Urinary bladder (tissue), 4 donors: ENCODE results near the gene DCDC2C. TPM values are rescaled to one million over a fixed set of nuclear protein-coding genes. Genes with fewer than 3 reads are reported as not detected.

Source experiments
- DNase-seq: peaks from one replicate; pipeline ENCODE4 v3.0.0-alpha.2; 2015; ENCODE audit errors: extremely low spot score
- H3K27ac ChIP-seq: one replicate; pipeline ENCODE4 v1.5.1; 2013; ENCODE audit warnings: low read depth, mild to moderate bottlenecking, moderate library complexity
- H3K36me3 ChIP-seq: one replicate; pipeline ENCODE4 v1.6.1; 2013; ENCODE audit warnings: mild to moderate bottlenecking, moderate library complexity; ENCODE audit not compliant: insufficient read depth
- H3K4me1 ChIP-seq: one replicate; pipeline ENCODE4 v1.6.1; 2013; ENCODE audit warnings: mild to moderate bottlenecking, moderate library complexity; ENCODE audit not compliant: insufficient read depth
- H3K4me3 ChIP-seq: one replicate; pipeline ENCODE4 v1.5.1; 2013; ENCODE audit warnings: low read depth, low read length
- WGBS: extraction: QIAGEN DNeasy Blood & Tissue Kit; methylation state at CpG from one replicate; pipeline ENCODE4 v1.1.7; 2013; 5-methylcytosine and 5-hydroxymethylcytosine counted together
- polyA plus RNA-seq: library from polyadenylated mRNA; stranded (reverse); fragments of 200-250 nt; gene quantifications from one replicate; pipeline ENCODE4 v1.2.3, GENCODE V29; 2013
- total RNA-seq: library from RNA; depleted of rRNA; stranded (reverse); fragments of >200 nt; gene quantifications from one replicate; pipeline ENCODE4 v1.2.3, GENCODE V29; 2014
- donor health status: healthy with polysubstance abuse.
- donor health status: healthy.

The DCDC2C gene
- total and polyA plus RNA-seq, 2 donors, result 0.09 to 0.48 TPM

GRCh38 chr2:3839476-3839875, 136.1 kb downstream of the DCDC2C start:
- Histone ChIP-seq H3K4me1 (no peaks in the 10 kb centered on the region), H3K4me3 (no peak overlapping the region), H3K36me3 (no peaks in the 10 kb centered on the region), H3K27ac (no peak overlapping the region)
- WGBS, result 14% methylated on average over 8 of the region's 8 CpGs
- no peak for DNase-seq

GRCh38 chr2:3840611-3841155, 137.3 kb downstream of the DCDC2C start:
- Histone ChIP-seq H3K4me1 (no peaks in the 10 kb centered on the region), H3K36me3 (no peaks in the 10 kb centered on the region), H3K27ac (no peak overlapping the region), H3K4me3 (no peak overlapping the region)
- DNase-seq, result no peak
- WGBS, result 92% methylated on average over 15 of the region's 15 CpGs

GRCh38 chr2:3847397-3848052, 144.2 kb downstream of the DCDC2C start:
- 47% methylated on average over 9 of the region's 9 CpGs for WGBS
- DNase-seq, result no peak
- Histone ChIP-seq H3K27ac (no peak overlapping the region), H3K4me1 (no peaks in the 10 kb centered on the region), H3K36me3 (no peaks in the 10 kb centered on the region), H3K4me3 (no peak overlapping the region)

GRCh38 chr2:3848776-3849175, 145.4 kb downstream of the DCDC2C start:
- no peak overlapping the region for H3K27ac ChIP-seq
- no peaks in the 10 kb centered on the region for H3K36me3 ChIP-seq
- no peak for DNase-seq
- no peak overlapping the region for H3K4me3 ChIP-seq
- no peaks in the 10 kb centered on the region for H3K4me1 ChIP-seq
- WGBS, result 61% methylated on average over 9 of the region's 9 CpGs

GRCh38 chr2:3849213-3849612, 145.8 kb downstream of the DCDC2C start:
- Histone ChIP-seq H3K4me3 (no peak overlapping the region), H3K36me3 (no peaks in the 10 kb centered on the region), H3K4me1 (no peaks in the 10 kb centered on the region), H3K27ac (no peak overlapping the region)
- DNase-seq, result no peak
- 75% methylated on average over 7 of the region's 7 CpGs for WGBS

GRCh38 chr2:3857576-3857975, 154.2 kb downstream of the DCDC2C start:
- Histone ChIP-seq H3K27ac (no peak overlapping the region), H3K4me1 (no peaks in the 10 kb centered on the region), H3K36me3 (no peaks in the 10 kb centered on the region), H3K4me3 (no peak overlapping the region)
- DNase-seq, result no peak
- WGBS, result 21% methylated on average over 4 of the region's 4 CpGs

GRCh38 chr2:3864943-3865865, 161.8 kb downstream of the DCDC2C start:
- Histone ChIP-seq H3K36me3 (no peaks in the 10 kb centered on the region), H3K4me1 (no peaks in the 10 kb centered on the region), H3K4me3 (no peak overlapping the region), H3K27ac (no peak overlapping the region)
- no peak for DNase-seq
- WGBS, result 74% methylated on average over 16 of the region's 16 CpGs

GRCh38 chr2:3867469-3867868, 164.1 kb downstream of the DCDC2C start:
- 72% methylated on average over 5 of the region's 5 CpGs for WGBS
- no peak overlapping the region for H3K4me3 ChIP-seq
- H3K36me3 ChIP-seq, result no peaks in the 10 kb centered on the region
- DNase-seq, result no peak
- no peak overlapping the region for H3K27ac ChIP-seq
- H3K4me1 ChIP-seq, result no peaks in the 10 kb centered on the region

GRCh38 chr2:3868012-3868805, 164.8 kb downstream of the DCDC2C start:
- whole genome bisulfite sequencing, result 63% methylated on average over 14 of the region's 14 CpGs
- no peak overlapping the region for H3K4me3 ChIP-seq
- no peak for DNase-seq
- no peaks in the 10 kb centered on the region for H3K4me1 ChIP-seq
- no peak overlapping the region for H3K27ac ChIP-seq
- H3K36me3 ChIP-seq, result no peaks in the 10 kb centered on the region

GRCh38 chr2:3870222-3870621, 166.8 kb downstream of the DCDC2C start:
- no peaks in the 10 kb centered on the region for H3K4me1 ChIP-seq
- DNase-seq, result no peak
- WGBS, result 77% methylated on average over 7 of the region's 7 CpGs
- no peak overlapping the region for H3K4me3 ChIP-seq
- H3K27ac ChIP-seq, result no peak overlapping the region
- H3K36me3 ChIP-seq, result no peaks in the 10 kb centered on the region

- Histone ChIP-seq H3K27ac (no peak overlapping the region), H3K4me1 (no peaks in the 10 kb centered on the region), H3K4me3 (no peak overlapping the region), H3K36me3 (no peaks in the 10 kb centered on the region)
- no peak for DNase-seq
- 80% methylated on average over 4 of the region's 4 CpGs for WGBS
Measured at GRCh38 chr2:3871002-3871401, 167.6 kb downstream of the DCDC2C start.

- WGBS, result 84% methylated on average over 3 of the region's 3 CpGs
- Histone ChIP-seq H3K36me3 (no peaks in the 10 kb centered on the region), H3K4me1 (no peaks in the 10 kb centered on the region), H3K4me3 (no peak overlapping the region), H3K27ac (no peak overlapping the region)
- no peak for DNase-seq
Measured at GRCh38 chr2:3872451-3872850, 169.1 kb downstream of the DCDC2C start.

- H3K4me3 ChIP-seq, result no peak overlapping the region
- WGBS, result 90% methylated on average over 2 of the region's 2 CpGs
- H3K36me3 ChIP-seq, result no peaks in the 10 kb centered on the region
- no peaks in the 10 kb centered on the region for H3K4me1 ChIP-seq
- no peak overlapping the region for H3K27ac ChIP-seq
- no peak for DNase-seq
Measured at GRCh38 chr2:3873899-3874298, 170.5 kb downstream of the DCDC2C start.
